Activated CD8-positive, alpha-beta memory T cell treated with anti-CD3 and anti-CD28 coated beads for 24 hours (primary cell): ENCODE measurements around the gene LCLAT1.
"Not testable (repeated sequence)": the region's sequence is repeated elsewhere in the genome, so short reads cannot be mapped to it uniquely, and the experiment has no call there.

Source experiments
- DNase-seq: peaks from one replicate; pipeline ENCODE4 v3.0.0-alpha.2; 2020

Gene LCLAT1

GRCh38 chr2:30612371-30612770 is 165.3 kb downstream of the LCLAT1 start:
- DNase-seq: no peak

- DNase-seq: no peak
Measured at GRCh38 chr2:30613001-30613400, 166.0 kb downstream of the LCLAT1 start.

GRCh38 chr2:30614227-30614626 is 167.2 kb downstream of the LCLAT1 start:
- DNase-seq: not testable (repeated sequence)

- no peak for DNase-seq
Measured at GRCh38 chr2:30615926-30616325, 168.9 kb downstream of the LCLAT1 start.

- DNase-seq: no peak
Measured at GRCh38 chr2:30620102-30620501, 173.1 kb downstream of the LCLAT1 start.

GRCh38 chr2:30621836-30622235 is 174.8 kb downstream of the LCLAT1 start:
- no peak for DNase-seq

- DNase-seq: no peak
Measured at GRCh38 chr2:30622452-30622851, 175.4 kb downstream of the LCLAT1 start.

- no peak for DNase-seq
Measured at GRCh38 chr2:30625276-30625675, 178.2 kb downstream of the LCLAT1 start.

GRCh38 chr2:30625701-30626100 is 178.7 kb downstream of the LCLAT1 start:
- no peak for DNase-seq

GRCh38 chr2:30626397-30626796 is 179.4 kb downstream of the LCLAT1 start:
- no peak for DNase-seq

- DNase-seq: no peak
Measured at GRCh38 chr2:30627151-30627550, 180.1 kb downstream of the LCLAT1 start.

- no peak for DNase-seq
Measured at GRCh38 chr2:30628341-30628740, 181.3 kb downstream of the LCLAT1 start.

- DNase-seq: no peak
Measured at GRCh38 chr2:30629866-30630265, 182.8 kb downstream of the LCLAT1 start.

- no peak for DNase-seq
Measured at GRCh38 chr2:30631051-30631671, 184.1 kb downstream of the LCLAT1 start.

- DNase-seq: no peak
Measured at GRCh38 chr2:30633039-30633438, 186.0 kb downstream of the LCLAT1 start.

- no peak for DNase-seq
Measured at GRCh38 chr2:30636311-30636710, 189.3 kb downstream of the LCLAT1 start.

- DNase-seq: no peak
Measured at GRCh38 chr2:30639836-30640235, 192.8 kb downstream of the LCLAT1 start.

GRCh38 chr2:30641765-30642345 is 194.8 kb downstream of the LCLAT1 start:
- no peak for DNase-seq

GRCh38 chr2:30643013-30643412 is 196.0 kb downstream of the LCLAT1 start:
- not testable (repeated sequence) for DNase-seq

- no peak for DNase-seq
Measured at GRCh38 chr2:30643674-30644073, 196.6 kb downstream of the LCLAT1 start.

- no peak for DNase-seq
Measured at GRCh38 chr2:30645081-30645744, 198.2 kb downstream of the LCLAT1 start.

GRCh38 chr2:30645745-30646119 is 198.7 kb downstream of the LCLAT1 start:
- no peak for DNase-seq

- no peak for DNase-seq
Measured at GRCh38 chr2:30647752-30648457, 200.9 kb downstream of the LCLAT1 start.

GRCh38 chr2:30649278-30649677 is 202.2 kb downstream of the LCLAT1 start:
- DNase-seq: no peak
